NCI-H748 treated with DMSO at 0.1 percent for 48 hours (cell line): ENCODE results near the gene CHSY1.

ENCODE experiments used
- DNase-seq: peaks from one replicate; lab custom pipeline; 2025; lab: John Stamatoyannopoulos, UW

Gene CHSY1

DNA sequence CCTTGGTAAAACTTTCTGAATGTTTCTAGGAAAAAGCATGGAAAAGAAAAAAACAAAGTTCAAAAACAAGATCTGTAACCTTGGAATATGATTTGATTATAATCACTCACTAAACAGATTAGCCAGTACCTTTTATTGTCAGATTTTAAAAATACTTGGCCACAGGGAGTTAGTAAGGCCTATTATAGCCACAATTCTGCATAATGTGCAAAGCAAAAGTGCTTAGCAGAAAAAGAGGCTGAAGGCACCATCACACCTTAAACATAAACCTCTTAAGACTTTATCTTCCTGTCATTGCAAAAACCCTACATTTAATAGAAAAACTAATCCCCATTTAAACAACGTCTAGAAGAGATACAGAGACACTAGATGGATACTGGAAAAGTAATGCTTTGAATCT, 41.8 kb downstream of the CHSY1 start:
- DNase-seq: no peak

GRCh38 chr15:101209285-101209845, 42.5 kb downstream of the CHSY1 start:
- DNase-seq: no peak

DNA sequence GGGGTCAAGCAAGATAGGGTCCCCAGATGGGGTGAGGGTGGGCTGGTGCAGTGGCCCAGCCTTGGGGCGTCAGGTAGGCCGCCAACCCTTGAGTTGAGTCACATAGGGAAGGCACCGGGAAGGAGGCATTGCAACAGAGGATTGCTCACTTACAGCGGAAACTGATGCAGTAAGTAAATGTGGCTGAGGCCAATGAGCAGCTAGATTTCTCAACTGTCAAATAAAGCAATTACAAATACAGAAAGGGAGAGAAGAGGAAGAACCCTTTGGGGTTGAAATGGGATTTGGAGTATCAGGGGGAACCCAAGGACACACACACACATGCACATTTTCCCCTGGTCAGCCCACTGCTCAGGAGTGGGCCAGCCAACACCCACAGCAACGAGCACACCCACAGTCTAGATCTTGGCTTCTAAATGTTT, 44.0 kb downstream of the CHSY1 start:
- no peak for DNase-seq

DNA sequence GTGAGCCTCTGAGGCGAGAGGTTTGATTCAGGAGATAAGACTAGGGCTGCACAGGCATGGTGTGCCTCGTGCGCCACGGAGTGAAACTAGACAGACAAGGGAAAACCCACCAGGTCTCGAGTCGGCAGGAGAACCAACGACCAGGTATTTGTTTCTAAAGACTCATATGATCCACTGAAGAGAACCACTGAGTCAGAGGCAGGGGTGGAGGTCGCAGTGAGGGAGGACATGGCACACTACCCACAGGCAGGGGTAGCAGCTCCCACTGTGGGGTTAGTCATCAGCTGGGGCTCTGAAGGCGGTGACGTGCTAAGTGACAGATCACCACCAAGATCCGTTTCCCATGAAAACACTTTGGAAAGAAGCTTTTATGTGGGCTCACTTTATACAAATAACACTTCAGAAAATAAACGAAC, 45.7 kb downstream of the CHSY1 start:
- DNase-seq: no peak

- DNase-seq: no peak
These were observed 46.9 kb downstream of the CHSY1 start for GRCh38 chr15:101204739-101205535.

GRCh38 chr15:101203607-101204189, 48.1 kb downstream of the CHSY1 start:
- DNase-seq: no peak

GRCh38 chr15:101203029-101203573, 48.7 kb downstream of the CHSY1 start:
- DNase-seq: no peak

GRCh38 chr15:101201411-101202174, 50.3 kb downstream of the CHSY1 start:
- no peak for DNase-seq

DNA sequence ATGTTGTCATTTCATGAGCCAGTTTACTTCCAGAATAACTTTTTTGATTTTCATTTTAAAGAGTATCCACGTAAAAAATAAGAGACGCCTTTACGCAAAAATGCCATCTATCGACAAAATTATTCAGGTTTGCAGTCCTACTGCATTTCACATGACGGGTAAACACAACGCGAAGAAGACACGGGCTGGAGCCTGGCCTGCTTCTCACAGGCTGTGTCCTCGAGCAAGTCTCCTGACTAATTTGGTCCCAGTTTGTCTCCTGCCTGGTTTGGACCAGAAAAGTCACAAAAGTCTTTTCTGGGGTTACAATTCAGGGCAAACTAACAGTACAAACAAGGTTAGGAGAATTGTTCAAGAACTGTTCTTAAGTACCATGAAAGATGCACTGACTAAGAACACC, 51.7 kb downstream of the CHSY1 start:
- DNase-seq: no peak

GRCh38 chr15:101198800-101199199, 53.0 kb downstream of the CHSY1 start:
- DNase-seq: no peak

- DNase-seq: no peak
These were observed 53.7 kb downstream of the CHSY1 start for GRCh38 chr15:101198031-101198575.

DNA sequence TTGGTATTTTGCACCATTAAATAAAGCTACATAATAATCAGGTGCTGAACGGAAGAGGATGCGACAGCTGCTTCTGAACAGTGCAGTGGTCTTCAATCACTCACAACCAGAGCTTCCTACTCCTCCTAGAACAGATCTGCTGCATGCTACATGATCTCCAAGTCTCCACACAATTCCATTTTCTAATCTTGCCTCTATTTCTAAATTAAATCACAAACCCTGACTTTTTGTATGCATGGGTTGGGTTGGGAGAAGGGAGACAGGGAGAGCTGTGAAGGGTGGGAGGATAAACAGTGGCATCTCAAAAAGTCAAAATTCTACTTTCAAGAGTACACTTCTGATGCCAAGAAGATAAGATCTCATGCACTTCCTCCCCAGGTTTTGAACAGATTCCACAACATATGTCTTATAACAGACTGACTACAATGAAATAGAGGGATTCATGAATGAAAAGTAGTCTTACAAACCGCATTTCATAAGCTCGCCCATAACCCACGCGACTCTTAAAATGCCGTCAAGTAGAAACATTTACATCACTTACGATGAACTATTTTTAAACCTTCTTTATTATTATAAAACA, 57.2 kb downstream of the CHSY1 start:
- no peak for DNase-seq

DNA sequence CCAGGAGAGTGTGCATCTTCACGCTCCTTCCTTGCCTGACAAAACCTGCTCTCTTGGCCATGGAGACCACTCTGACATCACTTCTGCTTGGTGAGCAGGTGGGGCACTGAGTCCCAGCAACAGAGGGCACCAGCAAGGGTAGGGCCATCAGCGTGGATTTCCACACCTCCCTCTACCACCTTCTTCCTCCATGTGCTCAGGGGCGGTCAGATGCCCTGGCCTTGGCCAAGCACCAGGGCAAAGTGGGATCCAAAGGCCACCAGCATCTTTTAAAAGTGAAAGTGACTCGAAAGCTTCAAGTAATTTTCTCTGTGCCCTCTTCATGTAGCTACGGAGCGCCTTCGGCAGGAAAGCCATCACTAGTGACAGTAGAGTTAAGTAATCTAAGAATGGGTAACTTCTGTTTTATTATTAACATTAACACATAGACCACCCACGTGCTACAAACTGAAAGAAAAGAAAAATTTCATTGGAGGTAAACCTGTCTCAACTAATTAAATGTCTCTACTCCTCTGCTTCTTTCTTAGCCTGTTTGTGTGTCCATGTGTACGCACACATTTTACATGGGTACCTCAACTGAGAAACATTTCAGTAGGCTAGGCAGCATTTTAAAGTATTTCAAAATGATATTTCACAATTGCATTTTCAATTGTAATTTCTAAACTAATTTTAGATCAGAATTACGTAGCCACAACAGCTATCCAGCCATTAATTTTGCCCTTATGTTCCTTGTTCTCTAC, 57.9 kb downstream of the CHSY1 start:
- DNase-seq: no peak

DNA sequence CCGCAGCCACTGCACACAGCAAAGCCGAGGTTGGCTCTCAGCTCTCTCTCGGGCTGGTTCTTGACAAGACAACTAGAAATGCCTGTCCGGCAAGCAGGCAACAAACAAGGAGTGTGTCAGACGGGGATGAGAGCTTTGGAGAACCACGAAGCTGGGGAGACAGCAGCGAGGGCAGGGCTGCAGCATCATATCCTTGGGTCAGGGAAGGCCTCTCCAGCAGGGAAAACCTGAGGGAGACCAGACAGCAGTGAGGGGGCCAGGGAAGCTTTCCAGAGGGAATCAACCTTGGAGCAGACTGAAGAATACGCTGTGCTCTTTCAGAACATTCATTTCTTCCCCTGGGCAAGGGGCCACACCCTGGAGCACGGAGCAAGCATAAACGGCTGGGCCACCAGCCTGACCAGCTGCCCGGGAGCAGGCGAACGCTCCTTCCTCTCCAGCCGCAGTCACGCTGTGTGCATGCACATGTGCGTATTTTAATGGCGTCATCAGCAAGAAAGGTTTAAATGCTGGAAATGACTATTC, 58.7 kb downstream of the CHSY1 start:
- no peak for DNase-seq

DNA sequence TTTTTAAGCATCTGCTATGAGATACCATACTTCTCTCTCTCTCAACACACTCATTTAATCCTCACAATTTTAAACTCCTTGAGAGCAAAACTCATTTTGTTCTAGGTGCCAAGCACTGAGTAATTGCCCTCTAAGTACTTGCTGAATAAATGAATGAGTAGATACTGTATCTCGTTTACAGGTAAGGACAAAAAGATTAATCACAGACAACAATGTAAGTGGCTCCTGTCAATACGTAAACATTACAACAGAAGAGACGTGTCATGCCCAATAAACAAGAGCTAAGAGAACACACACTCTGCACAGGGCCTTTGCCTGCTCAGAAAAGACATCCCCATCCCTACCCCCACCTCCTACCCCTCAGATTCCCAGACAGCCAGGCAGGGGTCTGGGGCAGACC, 59.8 kb downstream of the CHSY1 start:
- no peak for DNase-seq

- DNase-seq: no peak
These were observed 60.6 kb downstream of the CHSY1 start for GRCh38 chr15:101191242-101191641.

DNA sequence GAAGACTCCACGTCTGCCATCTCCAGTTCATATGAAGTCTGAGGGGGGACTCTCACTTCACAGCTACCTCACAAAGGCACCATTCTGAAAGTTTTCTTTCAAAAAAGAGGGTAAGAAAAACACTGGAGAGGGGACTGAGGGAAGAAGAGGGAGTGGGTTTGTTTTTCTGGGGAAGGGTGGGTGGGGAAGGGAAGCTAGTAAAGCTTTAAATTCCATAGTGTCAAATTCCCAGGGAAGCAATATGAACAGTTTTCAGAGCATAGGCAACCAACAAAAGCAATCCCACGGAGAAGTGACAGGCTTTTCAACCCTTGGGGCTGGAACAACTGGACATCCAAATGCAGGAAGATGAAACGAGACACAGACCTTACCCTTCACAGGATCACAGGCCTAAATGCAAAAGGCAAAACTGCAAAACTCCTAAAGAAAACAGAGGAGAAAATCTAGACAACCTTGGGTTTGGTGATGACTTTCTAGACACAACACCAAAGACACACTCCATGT, 61.7 kb downstream of the CHSY1 start:
- no peak for DNase-seq

DNA sequence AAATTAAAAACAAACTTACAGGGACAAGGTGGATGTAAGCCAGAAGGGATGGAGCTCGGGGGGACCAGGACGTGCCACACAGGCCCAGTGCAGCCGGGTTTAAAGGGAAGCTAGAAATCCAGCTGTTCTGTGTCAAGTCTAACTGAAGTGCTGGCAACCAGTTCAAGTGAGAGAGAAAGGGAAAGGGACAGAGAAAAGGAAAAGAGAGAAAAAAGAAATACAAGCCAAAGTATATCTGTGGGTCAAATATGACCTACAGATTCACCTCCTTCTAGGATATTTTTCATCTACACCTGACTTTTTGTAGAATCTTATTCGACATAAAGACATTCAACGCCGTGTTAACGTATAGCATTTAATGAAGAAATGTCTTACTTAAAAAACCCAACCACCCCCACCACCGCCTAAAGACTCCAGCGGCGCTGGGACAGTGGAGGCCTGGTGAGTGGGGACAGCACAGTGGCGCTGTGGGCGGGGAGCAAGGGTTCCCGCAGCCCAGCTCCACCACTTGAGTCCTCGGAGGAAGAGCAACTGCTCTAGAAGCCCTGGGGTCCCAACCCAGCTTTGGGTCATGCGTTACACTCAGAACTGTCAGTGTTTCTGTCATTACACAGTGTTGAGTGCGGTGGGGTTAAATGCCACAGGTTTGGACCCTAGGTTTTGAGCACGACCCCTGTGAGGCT, 62.3 kb downstream of the CHSY1 start:
- DNase-seq: no peak

DNA sequence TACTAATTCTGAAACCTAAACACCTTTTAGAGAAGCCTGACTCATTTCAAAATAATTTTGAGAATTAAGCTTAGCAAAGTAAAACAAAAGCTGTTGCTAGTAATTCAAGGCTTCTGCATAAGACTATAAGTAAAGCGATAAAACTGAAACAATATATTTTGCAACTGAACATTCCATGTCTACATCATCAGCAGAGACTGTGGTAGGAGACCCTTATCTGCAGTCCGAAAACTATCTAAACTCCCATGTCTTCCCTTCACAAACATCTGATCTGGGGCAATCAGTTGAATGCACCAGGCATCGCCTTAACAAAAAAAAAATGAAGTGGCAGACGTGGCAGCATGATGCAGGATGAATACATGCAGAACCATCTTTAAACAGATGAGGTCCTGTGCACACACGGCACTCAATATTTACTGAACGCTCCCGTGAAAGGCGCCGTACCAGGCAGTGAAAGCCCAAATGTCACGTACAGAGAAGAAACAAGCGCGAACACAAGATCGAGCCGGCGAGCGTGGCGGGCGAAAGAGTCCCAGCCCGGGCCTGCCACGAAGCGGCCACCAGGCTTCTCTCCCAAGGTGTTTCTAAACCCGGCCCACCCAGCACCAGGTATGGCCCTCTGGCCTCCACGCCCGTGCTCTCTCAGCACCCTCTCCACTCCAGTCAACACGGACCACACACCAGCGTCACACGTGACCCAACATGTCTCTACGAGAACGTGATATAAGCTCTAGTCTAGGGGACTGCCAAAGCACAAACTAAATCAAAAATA, 63.0 kb downstream of the CHSY1 start:
- no peak for DNase-seq
